NB4 (cell line): Measurements from ENCODE around the gene PSMA7.

Experiments
- CTCF ChIP-seq: IDR thresholded peaks from one replicate; pipeline ENCODE4 v1.5.1; 2012; ENCODE audit warnings: low read depth, low read length
- POLR2A ChIP-seq: IDR thresholded peaks from 2 replicates; pipeline ENCODE4 v1.6.1; 2011; ENCODE audit warnings: mild to moderate bottlenecking; ENCODE audit not compliant: insufficient read length; ENCODE audit errors: extremely low read depth
- TF ChIP-seq, protein P1 (sequence below): IDR thresholded peaks from 2 replicates; pipeline ENCODE4 v1.6.1; 2011; ENCODE audit warnings: low read depth, low read length

DNA sequence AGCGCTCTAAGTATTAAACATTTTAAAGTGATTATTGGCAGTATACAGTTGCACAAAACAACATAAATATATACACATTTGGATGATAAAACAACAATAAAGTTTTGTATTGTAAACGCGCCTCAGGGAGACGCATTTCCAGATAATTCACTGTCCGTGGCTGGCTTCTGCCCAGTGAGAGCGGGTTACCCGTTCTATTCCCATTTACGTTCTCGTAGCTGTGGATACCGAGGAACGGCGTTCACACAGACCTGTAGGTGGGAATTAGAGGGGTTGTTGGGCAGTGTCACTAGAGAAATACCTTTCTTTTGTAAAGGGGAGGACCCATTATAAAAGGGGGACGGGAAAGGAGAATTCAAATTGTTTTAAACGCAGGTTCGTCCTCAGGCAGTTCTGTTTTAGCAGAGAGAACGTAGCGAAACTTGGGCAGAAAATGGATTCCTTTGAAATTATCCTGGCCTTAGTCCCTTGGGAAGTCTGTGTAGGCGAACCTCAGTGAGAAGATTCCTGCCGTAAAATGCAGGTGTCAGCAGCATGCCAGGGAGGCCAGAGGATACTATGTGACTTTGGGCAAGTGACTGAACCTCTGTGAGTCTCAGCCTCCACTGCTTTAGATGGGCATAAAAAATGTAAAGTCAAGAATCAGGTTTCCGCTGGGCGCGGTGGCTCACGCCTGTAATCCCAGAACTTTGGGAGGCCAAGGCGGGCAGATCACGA, 40.4 kb upstream of the PSMA7 start:
- TF ChIP-seq CTCF (no peak), POLR2A (no peak)
- TF ChIP-seq, protein P1, sequence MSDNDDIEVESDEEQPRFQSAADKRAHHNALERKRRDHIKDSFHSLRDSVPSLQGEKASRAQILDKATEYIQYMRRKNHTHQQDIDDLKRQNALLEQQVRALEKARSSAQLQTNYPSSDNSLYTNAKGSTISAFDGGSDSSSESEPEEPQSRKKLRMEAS, result no peak
